ENCODE measurements around the gene TRPC4AP.

The TRPC4AP gene

GRCh38 chr20:35092524-35093266 is at the start of gene TRPC4AP:
Gene TRPC4AP, minus strand, starts transcription at chr20:35092807. Its CDS starts 26 bp downstream, at chr20:35092781.
- Histone ChIP-seq H3K4me3 (ENCODE audit: low read depth, low read length) (peak within 1 kb of the TSS; percentile 97), H3K9me3 (ENCODE audit: severe bottlenecking) (no peaks in the 10 kb centered on the region), H3K36me3 (peaks cover under 1% of the 10 kb centered on the region; the same call in 1 of the 2 replicates), H3K27me3 (ENCODE audit: insufficient read depth, low read depth, severe bottlenecking) (no peaks in the 10 kb centered on the region), H3K27ac (peak within 1 kb of the TSS; percentile 96)
- peak; percentile 95 for TF ChIP-seq CTCF (IDR thresholded peaks at IDR 0.05; ENCODE audit: low read depth, low read length)
- peak; percentile 84 for DNase-seq

- Histone ChIP-seq H3K27me3 (ENCODE audit: insufficient read depth, low read depth, severe bottlenecking) (no peaks in the 10 kb centered on the region), H3K9me3 (ENCODE audit: severe bottlenecking) (no peaks in the 10 kb centered on the region), H3K27ac (no peak overlapping the region), H3K36me3 (no peaks in the 10 kb centered on the region), H3K4me3 (ENCODE audit: low read depth, low read length) (no peak overlapping the region)
- TF ChIP-seq CTCF (IDR thresholded peaks at IDR 0.05; ENCODE audit: low read depth, low read length): no peak
- no peak for DNase-seq
Observed at GRCh38 chr20:35135867-35136586, 43.4 kb upstream of the TRPC4AP start.

- Histone ChIP-seq H3K9me3 (ENCODE audit: severe bottlenecking) (no peaks in the 10 kb centered on the region), H3K4me3 (ENCODE audit: low read depth, low read length) (no peak overlapping the region), H3K27ac (no peak overlapping the region), H3K36me3 (no peaks in the 10 kb centered on the region), H3K27me3 (ENCODE audit: insufficient read depth, low read depth, severe bottlenecking) (no peaks in the 10 kb centered on the region)
- DNase-seq: no peak
- TF ChIP-seq CTCF (IDR thresholded peaks at IDR 0.05; ENCODE audit: low read depth, low read length): no peak
Observed at GRCh38 chr20:35134880-35135279, 42.3 kb upstream of the TRPC4AP start.

- Histone ChIP-seq H3K9me3 (ENCODE audit: severe bottlenecking) (no peaks in the 10 kb centered on the region), H3K27ac (no peak overlapping the region), H3K27me3 (ENCODE audit: insufficient read depth, low read depth, severe bottlenecking) (no peaks in the 10 kb centered on the region), H3K4me3 (ENCODE audit: low read depth, low read length) (no peak overlapping the region), H3K36me3 (no peaks in the 10 kb centered on the region)
- TF ChIP-seq CTCF (IDR thresholded peaks at IDR 0.05; ENCODE audit: low read depth, low read length): no peak
- DNase-seq: no peak
Observed at GRCh38 chr20:35134472-35134871, 41.9 kb upstream of the TRPC4AP start.

GRCh38 chr20:35133735-35134134 is 41.1 kb upstream of the TRPC4AP start:
- H3K36me3 ChIP-seq: no peaks in the 10 kb centered on the region
- DNase-seq: no peak
- H3K27me3 ChIP-seq (ENCODE audit: insufficient read depth, low read depth, severe bottlenecking): no peaks in the 10 kb centered on the region
- TF ChIP-seq CTCF (IDR thresholded peaks at IDR 0.05; ENCODE audit: low read depth, low read length): no peak
- no peak overlapping the region for H3K4me3 ChIP-seq (ENCODE audit: low read depth, low read length)
- H3K27ac ChIP-seq: no peak overlapping the region
- H3K9me3 ChIP-seq (ENCODE audit: severe bottlenecking): no peaks in the 10 kb centered on the region

Data from WERI-Rb-1 (cell line).